Mesendoderm (in vitro differentiated cells): ENCODE measurements around the gene ENOPH1.
"Not testable (repeated sequence)": the region's sequence is repeated elsewhere in the genome, so short reads cannot be mapped to it uniquely, and the experiment has no call there.

ENCODE experiments used
- DNase-seq: peaks from one replicate; pipeline ENCODE4 v3.0.0; 2013
- H2AK5ac ChIP-seq: 2 replicates; pipeline ENCODE4 v1.6.1; 2013; ENCODE audit warnings: low read length, inconsistent platforms
- H2BK120ac ChIP-seq: 2 replicates; pipeline ENCODE4 v1.6.1; 2013; ENCODE audit warnings: low read depth, mild to moderate bottlenecking, low read length, moderate library complexity, mixed read lengths
- H2BK15ac ChIP-seq: replicated peaks from 2 replicates; pipeline ENCODE4 v1.6.1; 2013; ENCODE audit warnings: low read depth, mild to moderate bottlenecking, moderate library complexity
- H2BK5ac ChIP-seq: 2 replicates; pipeline ENCODE4 v1.6.1; 2013; ENCODE audit warnings: low read length, inconsistent platforms
- H3K18ac ChIP-seq: 2 replicates; pipeline ENCODE4 v1.6.1; 2013; ENCODE audit warnings: mild to moderate bottlenecking, low read length, mixed read lengths
- H3K23ac ChIP-seq: one replicate; pipeline ENCODE4 v1.6.1; 2013; ENCODE audit warnings: low read length
- H3K27ac ChIP-seq: 2 replicates; pipeline ENCODE4 v1.5.1; 2013; ENCODE audit warnings: low read depth, mild to moderate bottlenecking, inconsistent platforms, low read length, moderate library complexity
- H3K27me3 ChIP-seq: 2 replicates; pipeline ENCODE4 v1.6.1; 2013; ENCODE audit warnings: low read length, control low read depth, mild to moderate bottlenecking, inconsistent platforms; ENCODE audit not compliant: insufficient read depth, poor library complexity
- H3K36me3 ChIP-seq: 2 replicates; pipeline ENCODE4 v1.6.1; 2013; ENCODE audit warnings: low read length, inconsistent platforms; ENCODE audit not compliant: control insufficient read depth, insufficient read depth
- H3K4ac ChIP-seq: one replicate; pipeline ENCODE4 v1.6.1; 2013; ENCODE audit warnings: low read depth, mild to moderate bottlenecking, low read length, moderate library complexity
- H3K4me1 ChIP-seq: 2 replicates; pipeline ENCODE4 v1.6.1; 2013; ENCODE audit warnings: low read depth, low read length, inconsistent platforms; ENCODE audit not compliant: control insufficient read depth
- H3K4me2 ChIP-seq: 2 replicates; pipeline ENCODE4 v1.6.1; 2013; ENCODE audit warnings: low read length
- H3K4me3 ChIP-seq: 2 replicates; pipeline ENCODE4 v1.5.1; 2013; ENCODE audit warnings: mild to moderate bottlenecking, low read length
- H3K56ac ChIP-seq: one replicate; pipeline ENCODE4 v1.6.1; 2013; ENCODE audit warnings: low read length
- H3K79me1 ChIP-seq: 2 replicates; pipeline ENCODE4 v1.6.1; 2013; ENCODE audit warnings: low read length, inconsistent platforms
- H3K79me2 ChIP-seq: 2 replicates; pipeline ENCODE4 v1.6.1; 2013; ENCODE audit warnings: mild to moderate bottlenecking, low read length; ENCODE audit not compliant: control insufficient read depth, insufficient read depth
- H3K9ac ChIP-seq: 2 replicates; pipeline ENCODE4 v1.6.1; 2013; ENCODE audit warnings: low read length, inconsistent platforms
- H4K5ac ChIP-seq: one replicate; pipeline ENCODE4 v1.6.1; 2013; ENCODE audit warnings: low read length
- H4K8ac ChIP-seq: one replicate; pipeline ENCODE4 v1.6.1; 2013; ENCODE audit warnings: low read depth, mild to moderate bottlenecking, control low read depth, low read length, moderate library complexity
- WGBS: extraction: QIAGEN DNeasy Blood & Tissue Kit; methylation state at CpG from one replicate; pipeline ENCODE4 v1.1.7; 2013; ENCODE audit warnings: low lambda C conversion rate, missing lambda C conversion rate; ENCODE audit not compliant: insufficient coverage; ENCODE audit errors: extremely low coverage; 5-methylcytosine and 5-hydroxymethylcytosine counted together

ENOPH1 gene

DNA sequence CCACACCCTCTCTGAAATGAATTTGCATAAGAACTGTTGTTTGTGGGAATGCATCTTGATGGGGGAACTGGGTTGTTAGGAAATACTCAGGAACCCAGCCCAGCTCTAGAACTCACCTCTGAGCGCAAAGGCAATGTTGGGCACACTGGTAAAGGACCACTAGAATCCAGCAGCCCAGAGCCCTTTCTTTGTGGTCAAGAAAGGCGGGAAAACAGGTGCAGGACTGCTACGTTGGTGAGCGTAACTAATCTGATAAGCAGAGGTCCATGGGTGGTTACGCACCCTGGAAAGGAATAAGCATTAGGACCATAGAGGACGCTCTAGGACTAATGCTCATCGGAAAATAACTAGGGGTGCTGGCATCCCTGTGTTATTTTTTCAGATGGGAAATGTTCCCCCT is 45.5 kb downstream of the ENOPH1 start:
- H2BK5ac ChIP-seq, H3K79me1 ChIP-seq, H3K23ac ChIP-seq, H2AK5ac ChIP-seq, H3K9ac ChIP-seq, H3K36me3 ChIP-seq, DNase-seq, H3K4me1 ChIP-seq, H3K4me2 ChIP-seq, H3K18ac ChIP-seq, H4K8ac ChIP-seq, H4K5ac ChIP-seq, H3K79me2 ChIP-seq, H3K27me3 ChIP-seq, H3K4ac ChIP-seq, H2BK120ac ChIP-seq, H2BK15ac ChIP-seq, H3K4me3 ChIP-seq: not testable (repeated sequence)
- Histone ChIP-seq H3K27ac (peak overlapping the region; percentile 36), H3K56ac (peak overlapping the region; percentile 49)
- WGBS: no CpG with 5 or more reads among the region's 7 CpGs

DNA sequence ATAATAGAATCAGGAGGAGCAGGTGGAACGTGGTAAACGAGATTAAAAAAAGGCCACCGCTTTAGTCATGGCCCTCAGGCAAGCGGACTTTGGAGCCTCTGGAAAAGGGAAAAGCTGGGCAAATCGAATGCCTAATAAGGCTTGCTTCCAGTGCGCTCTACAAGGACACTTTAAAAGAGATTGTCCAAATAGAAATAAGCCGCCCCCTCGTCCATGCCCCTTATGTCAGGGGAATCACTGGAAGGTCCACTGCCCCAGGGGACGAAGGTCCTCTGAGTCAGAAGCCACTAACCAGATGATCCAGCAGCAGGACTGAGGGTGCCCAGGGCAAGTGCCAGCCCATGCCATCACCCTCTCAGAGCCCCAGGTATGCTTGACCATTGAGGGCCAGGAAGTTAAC is 47.1 kb downstream of the ENOPH1 start:
- H3K56ac ChIP-seq, H4K8ac ChIP-seq, H3K4ac ChIP-seq, H4K5ac ChIP-seq, H3K4me1 ChIP-seq, H3K36me3 ChIP-seq, H2BK15ac ChIP-seq, H3K18ac ChIP-seq, H3K4me3 ChIP-seq, H3K27me3 ChIP-seq, H2BK120ac ChIP-seq, H3K27ac ChIP-seq, H2BK5ac ChIP-seq, H3K79me1 ChIP-seq, H3K23ac ChIP-seq, H2AK5ac ChIP-seq, H3K9ac ChIP-seq, DNase-seq, H3K4me2 ChIP-seq, H3K79me2 ChIP-seq: not testable (repeated sequence)
- WGBS: no CpG with 5 or more reads among the region's 9 CpGs

DNA sequence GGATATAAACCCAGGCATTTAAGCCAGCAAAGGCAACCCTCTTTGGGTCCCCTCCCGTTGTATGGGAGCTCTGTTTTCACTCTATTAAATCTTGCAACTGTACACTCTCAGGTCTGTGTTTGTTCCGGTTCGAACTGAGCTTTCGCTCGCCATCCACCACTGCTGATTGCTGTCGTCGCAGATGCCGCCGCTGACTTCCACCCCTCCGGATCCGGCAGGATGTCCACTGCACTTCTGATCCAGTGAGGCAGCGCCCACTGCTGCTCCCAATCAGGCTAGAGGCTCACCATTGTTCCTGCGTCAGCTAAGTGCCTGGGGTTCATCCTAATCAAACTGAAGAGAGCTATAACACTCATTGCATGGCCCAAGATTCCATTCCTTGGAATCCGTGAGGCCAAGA is 49.2 kb downstream of the ENOPH1 start:
- Histone ChIP-seq H3K79me1 (no peaks in the 10 kb centered on the region), H3K4me3 (no peak overlapping the region), H2BK120ac (no peak overlapping the region), H3K9ac (no peak overlapping the region), H3K23ac (no peak overlapping the region), H3K27ac (no peak overlapping the region), H3K79me2 (no peaks in the 10 kb centered on the region), H2AK5ac (no peak overlapping the region), H2BK5ac (no peak overlapping the region), H3K4me2 (no peak overlapping the region), H2BK15ac (no peak overlapping the region), H3K36me3 (no peaks in the 10 kb centered on the region), H4K8ac (no peak overlapping the region), H3K18ac (no peak overlapping the region), H3K27me3 (no peaks in the 10 kb centered on the region), H3K4ac (no peak overlapping the region), H4K5ac (no peak overlapping the region), H3K56ac (no peak overlapping the region), H3K4me1 (no peaks in the 10 kb centered on the region)
- no CpG with 5 or more reads among the region's 14 CpGs for WGBS
- DNase-seq: no peak

DNA sequence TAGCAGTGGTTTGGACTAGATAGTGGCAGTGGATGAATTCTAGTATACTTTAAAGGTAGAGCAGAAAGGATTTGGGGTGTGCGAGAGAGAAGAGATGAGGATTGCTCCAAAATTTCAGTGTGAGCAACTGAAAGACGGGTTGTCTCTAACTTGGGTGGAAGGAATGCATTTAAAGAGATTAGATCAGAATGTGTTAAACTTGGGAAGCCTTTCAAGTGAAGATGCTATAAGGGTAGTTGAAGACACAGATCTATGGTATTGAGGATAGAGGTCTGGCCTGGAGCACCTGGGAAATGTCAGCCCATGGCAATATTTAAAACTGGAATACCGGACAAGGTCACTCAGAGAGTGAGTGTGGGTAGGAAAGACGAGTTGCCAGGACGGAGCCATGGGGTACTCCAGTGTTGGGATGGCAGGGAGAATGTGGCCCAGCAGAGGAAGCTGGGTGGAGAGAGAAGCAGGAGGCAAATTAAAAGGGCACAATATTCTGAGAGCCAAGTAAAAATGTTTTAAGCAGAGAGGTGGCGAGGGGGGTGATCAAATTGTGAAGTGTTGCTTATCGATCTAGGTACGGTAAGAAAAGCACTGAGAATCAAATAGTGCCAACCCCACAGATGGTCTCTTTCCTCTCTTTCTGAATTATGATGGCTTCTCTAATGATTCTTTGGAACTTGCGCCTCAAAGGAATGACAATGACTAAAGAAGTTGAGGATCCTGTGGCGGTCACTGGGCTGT is 50.5 kb downstream of the ENOPH1 start:
- H2BK5ac ChIP-seq: no peak overlapping the region
- no peak overlapping the region for H3K4me3 ChIP-seq
- no CpG with 5 or more reads among the region's 10 CpGs for WGBS
- H3K79me1 ChIP-seq: no peaks in the 10 kb centered on the region
- H4K8ac ChIP-seq: no peak overlapping the region
- H3K4me1 ChIP-seq: no peaks in the 10 kb centered on the region
- H3K56ac ChIP-seq: no peak overlapping the region
- peak; percentile 56 for DNase-seq
- no peak overlapping the region for H2BK15ac ChIP-seq
- no peak overlapping the region for H3K4me2 ChIP-seq
- no peak overlapping the region for H3K4ac ChIP-seq
- no peak overlapping the region for H3K27ac ChIP-seq
- no peak overlapping the region for H3K18ac ChIP-seq
- H3K36me3 ChIP-seq: no peaks in the 10 kb centered on the region
- H3K79me2 ChIP-seq: no peaks in the 10 kb centered on the region
- H3K9ac ChIP-seq: no peak overlapping the region
- H2BK120ac ChIP-seq: no peak overlapping the region
- H3K23ac ChIP-seq: no peak overlapping the region
- H4K5ac ChIP-seq: no peak overlapping the region
- no peak overlapping the region for H2AK5ac ChIP-seq
- no peaks in the 10 kb centered on the region for H3K27me3 ChIP-seq

DNA sequence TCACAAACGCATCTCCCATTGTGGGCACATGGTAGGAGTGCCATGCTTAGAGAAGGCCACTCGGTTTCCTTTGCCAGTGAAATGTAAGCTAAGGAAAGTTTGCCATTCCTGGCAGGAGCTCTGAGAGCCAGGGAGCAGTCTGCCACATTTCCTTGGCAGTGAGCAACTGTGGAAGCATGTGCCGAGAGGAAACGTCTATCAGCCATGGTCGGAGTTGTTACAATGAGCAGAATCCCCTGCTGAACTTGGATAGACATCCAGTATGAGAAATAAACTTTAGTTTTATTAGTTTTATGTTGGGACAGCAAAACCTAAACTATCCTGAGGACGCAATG is 51.1 kb downstream of the ENOPH1 start:
- Histone ChIP-seq H4K8ac (no peak overlapping the region), H3K23ac (no peak overlapping the region), H4K5ac (no peak overlapping the region), H3K36me3 (no peaks in the 10 kb centered on the region), H2AK5ac (no peak overlapping the region), H2BK120ac (no peak overlapping the region), H3K4me2 (no peak overlapping the region), H3K4me1 (no peaks in the 10 kb centered on the region), H3K27me3 (no peaks in the 10 kb centered on the region), H3K18ac (no peak overlapping the region), H3K4me3 (no peak overlapping the region), H3K56ac (no peak overlapping the region), H3K4ac (no peak overlapping the region), H3K79me1 (no peaks in the 10 kb centered on the region), H3K79me2 (no peaks in the 10 kb centered on the region), H2BK15ac (no peak overlapping the region), H3K27ac (no peak overlapping the region), H2BK5ac (no peak overlapping the region), H3K9ac (no peak overlapping the region)
- DNase-seq: no peak
- no CpG with 5 or more reads among the region's 6 CpGs for WGBS

DNA sequence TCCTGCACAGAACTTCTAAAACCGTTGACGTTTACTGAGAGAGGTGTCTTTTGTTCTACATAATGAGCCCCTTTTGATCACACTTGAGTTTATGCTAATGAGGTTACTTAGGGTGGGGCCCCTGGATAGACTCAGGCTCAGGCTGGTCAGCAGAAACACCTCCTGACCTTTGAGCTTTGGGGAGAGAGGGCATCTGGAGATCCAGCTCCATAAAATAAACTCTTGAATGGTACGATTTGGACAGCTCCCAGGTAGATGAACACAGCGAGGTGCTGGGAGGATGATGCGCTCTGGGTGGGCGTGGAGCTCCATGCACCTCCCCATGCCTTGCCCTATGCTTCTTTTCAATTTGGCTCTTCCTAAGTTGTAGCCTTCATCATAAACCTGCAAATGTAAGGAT is 52.0 kb downstream of the ENOPH1 start:
- no peak overlapping the region for H3K4me3 ChIP-seq
- H2BK120ac ChIP-seq: no peak overlapping the region
- no peak overlapping the region for H2BK15ac ChIP-seq
- no peaks in the 10 kb centered on the region for H3K36me3 ChIP-seq
- no peak overlapping the region for H3K4me2 ChIP-seq
- H3K4me1 ChIP-seq: no peaks in the 10 kb centered on the region
- H2BK5ac ChIP-seq: no peak overlapping the region
- WGBS: no CpG with 5 or more reads among the region's 6 CpGs
- H3K9ac ChIP-seq: no peak overlapping the region
- H3K79me2 ChIP-seq: no peaks in the 10 kb centered on the region
- no peak for DNase-seq
- no peak overlapping the region for H4K8ac ChIP-seq
- no peak overlapping the region for H3K4ac ChIP-seq
- H3K27me3 ChIP-seq: no peaks in the 10 kb centered on the region
- no peak overlapping the region for H3K27ac ChIP-seq
- H3K23ac ChIP-seq: no peak overlapping the region
- no peak overlapping the region for H4K5ac ChIP-seq
- H3K56ac ChIP-seq: no peak overlapping the region
- H3K79me1 ChIP-seq: no peaks in the 10 kb centered on the region
- H2AK5ac ChIP-seq: no peak overlapping the region
- H3K18ac ChIP-seq: no peak overlapping the region
